Activated T-cell treated with anti-CD3 and anti-CD28 coated beads, Interleukin-2, amount 50 U/mL, for 1 hour (primary cell): ENCODE measurements around the gene SLC9A8.

Experiments
- DNase-seq: peaks from one replicate; pipeline ENCODE4 v3.0.0-alpha.2; 2020

The SLC9A8 gene

GRCh38 chr20:49924247-49924646 is 111.6 kb downstream of the SLC9A8 start:
- no peak for DNase-seq

GRCh38 chr20:49925901-49926454 is 113.3 kb downstream of the SLC9A8 start:
- no peak for DNase-seq

- peak; percentile 80 for DNase-seq
Observed at GRCh38 chr20:49928411-49929141, 115.9 kb downstream of the SLC9A8 start.

GRCh38 chr20:49929142-49929494 is 116.5 kb downstream of the SLC9A8 start:
- no peak for DNase-seq

- no peak for DNase-seq
Observed at GRCh38 chr20:49935746-49936152, 123.1 kb downstream of the SLC9A8 start.

GRCh38 chr20:49936153-49937026 is 123.8 kb downstream of the SLC9A8 start, which contains the start of gene RNF114:
RNF114 (plus strand) TSS chr20:49936397; CDS start chr20:49936413, 16 bp downstream.
- DNase-seq: peak; percentile 94

GRCh38 chr20:49937027-49937929 is 124.7 kb downstream of the SLC9A8 start:
- DNase-seq: no peak

- no peak for DNase-seq
Observed at GRCh38 chr20:49938173-49939163, 125.8 kb downstream of the SLC9A8 start.

GRCh38 chr20:49941456-49941855 is 128.8 kb downstream of the SLC9A8 start:
- no peak for DNase-seq
